IMR-90 (cell line): ENCODE measurements around the gene TBC1D16. TPM values are rescaled to one million over a fixed set of nuclear protein-coding genes. Genes with fewer than 3 reads are reported as not detected.

Source experiments
- ATAC-seq: fragments of 200-7000 bp; cut with Tn5 transposase; 2 replicates; pipeline ENCODE4 v1.9.1; 2020; ENCODE audit warnings: low read depth, mild to moderate bottlenecking, moderate library complexity
- BruUV-seq: library from RNA; stranded (reverse); fragments of 400-500 nt; replicated peaks from 2 replicates; lab custom pipeline; 2021; lab: Mats Ljungman, UMichigan
- CTCF ChIA-PET: fragments of 300-600 bp; formaldehyde crosslinking; extraction: SDS; loops from one replicate; lab custom pipeline; 2021; ENCODE audit warnings: antibody characterized with exemption; lab: Yijun Ruan, JAX
- POLR2A ChIA-PET: fragments of 300-600 bp; sonication (Branson Sonifier 250); formaldehyde crosslinking; loops from one replicate; lab custom pipeline; 2022; ENCODE audit warnings: antibody characterized with exemption; ENCODE audit not compliant: unreplicated experiment; lab: Charles Lee
- DNase-seq: peaks from one replicate; pipeline ENCODE4 v3.0.0; 2013
- H2AFZ ChIP-seq: replicated peaks from 2 replicates; pipeline ENCODE3; 2013; ENCODE audit warnings: low read length, mild to moderate bottlenecking; ENCODE audit not compliant: poor library complexity
- H2AK5ac ChIP-seq: 2 replicates; pipeline ENCODE4 v1.6.1; 2013; ENCODE audit warnings: low read depth, low read length, inconsistent platforms
- H2AK9ac ChIP-seq: replicated peaks from 2 replicates; pipeline ENCODE3; 2013; ENCODE audit warnings: mild to moderate bottlenecking, low read depth, low read length, moderate library complexity; ENCODE audit not compliant: poor library complexity
- H2BK120ac ChIP-seq: 2 replicates; pipeline ENCODE4 v1.6.1; 2013; ENCODE audit warnings: low read depth, low read length, inconsistent platforms
- H2BK15ac ChIP-seq: 3 replicates; pipeline ENCODE4 v1.6.1; 2013; ENCODE audit warnings: low read depth, low read length, inconsistent platforms
- H2BK20ac ChIP-seq: 2 replicates; pipeline ENCODE4 v1.6.1; 2013; ENCODE audit warnings: low read depth, mild to moderate bottlenecking, inconsistent platforms, low read length, moderate library complexity
- H2BK5ac ChIP-seq: 2 replicates; pipeline ENCODE4 v1.6.1; 2013; ENCODE audit warnings: mild to moderate bottlenecking, low read depth, low read length, inconsistent platforms; ENCODE audit not compliant: poor library complexity, severe bottlenecking
- H3K14ac ChIP-seq: replicated peaks from 2 replicates; pipeline ENCODE4 v1.6.1; 2013; ENCODE audit warnings: low read depth, low read length, inconsistent platforms
- H3K18ac ChIP-seq: 2 replicates; pipeline ENCODE4 v1.6.1; 2013; ENCODE audit warnings: low read depth, low read length, control low read depth
- H3K23ac ChIP-seq: 2 replicates; pipeline ENCODE4 v1.6.1; 2013; ENCODE audit warnings: low read depth, low read length, inconsistent platforms
- H3K27ac ChIP-seq: 2 replicates; pipeline ENCODE4 v1.5.1; 2013; ENCODE audit warnings: mild to moderate bottlenecking, control low read depth, low read length; ENCODE audit not compliant: insufficient read depth
- H3K27me3 ChIP-seq: 2 replicates; pipeline ENCODE4 v1.6.1; 2013; ENCODE audit warnings: low read length; ENCODE audit not compliant: control insufficient read depth, insufficient read depth
- H3K36me3 ChIP-seq: 2 replicates; pipeline ENCODE4 v1.6.1; 2013; ENCODE audit warnings: low read length, mixed read lengths; ENCODE audit not compliant: control insufficient read depth, insufficient read depth
- H3K4ac ChIP-seq: 2 replicates; pipeline ENCODE4 v1.6.1; 2013; ENCODE audit warnings: low read depth, low read length, inconsistent platforms
- H3K4me1 ChIP-seq: 2 replicates; pipeline ENCODE4 v1.6.1; 2013; ENCODE audit warnings: low read length, mixed read lengths; ENCODE audit not compliant: control insufficient read depth, insufficient read depth
- H3K4me2 ChIP-seq: 2 replicates; pipeline ENCODE4 v1.6.1; 2013; ENCODE audit warnings: low read depth, mild to moderate bottlenecking, control low read depth, low read length, moderate library complexity
- H3K4me3 ChIP-seq: 2 replicates; pipeline ENCODE4 v1.5.1; 2013; ENCODE audit warnings: low read depth, mild to moderate bottlenecking, control low read depth, low read length, moderate library complexity; ENCODE audit not compliant: insufficient read depth
- H3K56ac ChIP-seq: 2 replicates; pipeline ENCODE4 v1.6.1; 2013; ENCODE audit warnings: low read length, inconsistent platforms; ENCODE audit not compliant: insufficient read depth; ENCODE audit errors: extremely low read depth
- H3K79me1 ChIP-seq, 2 experiments: 2 replicates each; pipeline ENCODE4 v1.6.1; 2013; ENCODE audit warnings: low read length in 2 of 2, inconsistent platforms in 1 of 2, low read depth in 1 of 2
- H3K9ac ChIP-seq: 2 replicates; pipeline ENCODE4 v1.6.1; 2013; ENCODE audit warnings: low read depth, low read length, control low read depth
- H3K9me1 ChIP-seq: 2 replicates; pipeline ENCODE4 v1.6.1; 2013; ENCODE audit warnings: low read length, inconsistent platforms; ENCODE audit not compliant: insufficient read depth
- H3K9me3 ChIP-seq: 2 replicates; pipeline ENCODE4 v1.6.1; 2013; ENCODE audit warnings: low read length; ENCODE audit not compliant: control insufficient read depth, insufficient read depth
- H4K20me1 ChIP-seq: 2 replicates; pipeline ENCODE4 v1.6.1; 2013; ENCODE audit warnings: low read length, inconsistent platforms; ENCODE audit not compliant: insufficient read depth
- H4K5ac ChIP-seq: 2 replicates; pipeline ENCODE4 v1.6.1; 2013; ENCODE audit warnings: mild to moderate bottlenecking, low read depth, low read length, control low read depth
- H4K8ac ChIP-seq, 2 experiments: 2 replicates each; pipeline ENCODE4 v1.6.1; 2013; ENCODE audit warnings: low read depth in 2 of 2, low read length in 2 of 2, control low read depth in 1 of 2, inconsistent platforms in 1 of 2
- H4K91ac ChIP-seq: 2 replicates; pipeline ENCODE4 v1.6.1; 2013; ENCODE audit warnings: low read depth, low read length, inconsistent platforms; ENCODE audit not compliant: insufficient read depth
- whole genome bisulfite sequencing, 2 experiments: methylation state at CpG; one replicate each; pipeline versions ENCODE4 v1.1.5 to v1.1.7; 2013; ENCODE audit warnings: missing lambda C conversion rate in 2 of 2; ENCODE audit not compliant: insufficient read length in 1 of 2; ENCODE audit errors: extremely low coverage in 2 of 2; 5-methylcytosine and 5-hydroxymethylcytosine counted together
- dilution Hi-C: fragments of 300-500 bp; cut with HindIII; formaldehyde crosslinking; loops from one replicate; pipeline ENCODE4 v1.14.3; 2018; ENCODE audit warnings: low sequenced_read_pairs; ENCODE audit not compliant: unreplicated experiment
- in situ Hi-C: fragments of 300-500 bp; cut with MboI; formaldehyde crosslinking; loops from 3 replicates; pipeline ENCODE4 v1.14.3; 2019; ENCODE audit warnings: low sequenced_read_pairs, inconsistent platforms, mixed read lengths
- intact Hi-C: fragments of 100-400 bp; cut with micrococcal nuclease; formaldehyde crosslinking; loops from 2 replicates; pipeline ENCODE4 v1.10.0; 2022
- polyA plus RNA-seq, 3 experiments: library from polyadenylated mRNA; depleted of rRNA; stranded (reverse); fragments of >200 nt; gene quantifications; 2 replicates each; pipeline ENCODE4 v1.2.3, GENCODE V29; 2012; ENCODE audit warnings: low replicate concordance in 1 of 3
- total RNA-seq: library from RNA; depleted of rRNA; stranded (reverse); fragments of >200 nt; gene quantifications from 2 replicates; pipeline ENCODE4 v1.2.3, GENCODE V29; 2012
- TF ChIP-seq, protein P1 (sequence below): fragments of 150-350 bp; IDR thresholded peaks from 2 replicates; pipeline ENCODE4 v1.6.1; 2017; ENCODE audit warnings: mild to moderate bottlenecking, antibody characterized with exemption, low read length, low read depth

TBC1D16 gene
- total and polyA plus RNA-seq, 2 of the 4 experiments (the other 2 are of a cell fraction) = 10.1 to 16.7 TPM

DNA sequence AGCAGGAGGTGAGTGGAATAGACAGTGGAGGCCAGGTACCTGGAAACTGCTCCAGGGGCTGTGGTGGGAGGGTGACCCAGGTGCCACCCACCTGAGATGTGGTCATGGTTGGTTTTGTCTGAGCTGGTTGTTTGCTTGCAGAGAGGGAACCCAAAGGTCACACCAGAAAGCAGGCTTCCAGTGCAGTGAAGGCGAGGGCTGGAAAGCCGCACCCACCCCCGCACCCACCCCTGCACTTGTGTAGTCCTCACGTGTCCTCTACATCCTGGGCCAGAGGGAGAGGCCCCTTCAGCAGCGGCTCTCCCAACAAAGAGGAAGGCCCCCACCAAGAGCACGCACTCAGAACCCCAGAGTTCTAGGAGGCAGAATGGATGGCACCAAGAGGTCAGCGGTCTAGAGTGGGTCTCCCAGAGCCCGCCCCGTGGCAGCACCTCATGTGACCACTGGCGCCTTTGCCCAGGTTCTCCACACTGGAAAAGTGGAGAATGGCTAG is 103.8 kb downstream of the TBC1D16 start:
- no peak overlapping the region for H3K27ac ChIP-seq
- H3K4me3 ChIP-seq = no peak overlapping the region
- H3K56ac ChIP-seq = no peak overlapping the region
- ATAC-seq = no peak
- no peaks in the 10 kb centered on the region for H3K9me3 ChIP-seq
- no peak for DNase-seq
- H3K36me3 ChIP-seq = no peaks in the 10 kb centered on the region
- H2AK9ac ChIP-seq = no peak overlapping the region
- H3K4me2 ChIP-seq = no peak overlapping the region
- 67% methylated on average over 1 of the region's 10 CpGs; no CpG with 5 or more reads in 1 of the 2 experiments for WGBS, 2 experiments
- H2BK15ac ChIP-seq = no peak overlapping the region
- ChIA-PET POLR2A (no interaction called here), CTCF (no interaction called here)
- no peak overlapping the region for H3K4ac ChIP-seq
- no peak overlapping the region for H3K14ac ChIP-seq
- intact Hi-C loops (no loop called here), dilution Hi-C loops (no loop called here), in situ Hi-C loops (no loop called here)
- H4K91ac ChIP-seq = no peak overlapping the region
- H2BK20ac ChIP-seq = no peak overlapping the region
- peaks cover 4% of the 10 kb centered on the region; the same call in 1 of the 2 replicates for H3K9me1 ChIP-seq
- H3K79me1 ChIP-seq = no peaks in the 10 kb centered on the region
- no peak overlapping the region for H4K8ac ChIP-seq
- BruUV-seq = no TSS peak
- no peak overlapping the region for H3K9ac ChIP-seq
- H3K4me1 ChIP-seq = peaks cover 3% of the 10 kb centered on the region; the same call in 1 of the 2 replicates
- H4K5ac ChIP-seq = no peak overlapping the region
- no peak overlapping the region for H2BK5ac ChIP-seq
- H3K23ac ChIP-seq = no peak overlapping the region
- no peaks in the 10 kb centered on the region for H4K20me1 ChIP-seq
- no peak overlapping the region for H2BK120ac ChIP-seq
- no peak overlapping the region for H3K18ac ChIP-seq
- no peak overlapping the region for H2AK5ac ChIP-seq
- H2AFZ ChIP-seq = no peak overlapping the region
- TF ChIP-seq, protein P1, sequence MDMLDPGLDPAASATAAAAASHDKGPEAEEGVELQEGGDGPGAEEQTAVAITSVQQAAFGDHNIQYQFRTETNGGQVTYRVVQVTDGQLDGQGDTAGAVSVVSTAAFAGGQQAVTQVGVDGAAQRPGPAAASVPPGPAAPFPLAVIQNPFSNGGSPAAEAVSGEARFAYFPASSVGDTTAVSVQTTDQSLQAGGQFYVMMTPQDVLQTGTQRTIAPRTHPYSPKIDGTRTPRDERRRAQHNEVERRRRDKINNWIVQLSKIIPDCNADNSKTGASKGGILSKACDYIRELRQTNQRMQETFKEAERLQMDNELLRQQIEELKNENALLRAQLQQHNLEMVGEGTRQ = no peak
- H3K27me3 ChIP-seq = peaks cover 44% of the 10 kb centered on the region
